GM18520 (cell line): ENCODE measurements around the gene HMG20A.

Experiments used
- ATAC-seq: cut with Tn5 transposase; IDR thresholded peaks from one replicate; pipeline ENCODE4 v1.9.1; 2021; ENCODE audit not compliant: unreplicated experiment

The HMG20A gene

DNA sequence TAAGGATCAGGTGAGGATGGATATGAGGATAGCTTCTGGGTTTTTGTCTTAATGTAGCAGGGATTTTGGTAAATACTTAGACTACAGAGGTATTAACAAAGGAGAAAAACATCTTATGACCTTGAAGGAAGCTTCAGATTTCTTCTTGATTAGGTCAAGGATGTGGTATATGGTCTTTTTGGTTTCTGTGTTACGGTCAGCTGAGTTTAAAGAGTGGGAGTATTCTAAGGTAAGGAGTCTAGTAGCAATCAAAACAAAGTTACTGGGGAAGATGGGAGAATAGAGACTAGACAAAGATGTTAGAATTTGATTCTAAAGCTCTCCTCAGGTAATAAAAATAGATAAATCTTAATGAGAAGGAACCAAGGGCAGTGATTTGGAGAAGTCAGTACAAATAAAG lies 6.2 kb downstream of the HMG20A start:
- no peak for ATAC-seq

GRCh38 chr15:77430213-77430612 lies 9.5 kb downstream of the HMG20A start:
- ATAC-seq: no peak

DNA sequence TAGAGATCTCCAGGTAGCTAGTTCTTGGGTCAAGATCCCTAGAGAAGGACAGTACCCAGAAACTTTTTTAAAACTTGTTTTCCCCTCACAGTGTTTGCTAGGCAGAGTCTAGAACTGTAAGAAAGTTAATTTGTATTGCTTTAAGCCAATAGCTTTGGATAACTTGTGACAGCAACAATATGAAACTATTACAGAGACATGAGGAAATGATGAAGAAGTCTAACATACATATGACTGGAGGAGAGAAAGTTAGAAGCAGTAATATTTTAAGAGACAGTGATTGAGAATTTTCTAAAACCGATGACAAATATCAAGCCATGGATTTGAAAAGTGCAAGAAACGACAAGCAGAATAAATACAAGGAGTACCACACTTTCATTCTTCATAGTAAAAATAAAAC lies 10.0 kb downstream of the HMG20A start:
- ATAC-seq: no peak

GRCh38 chr15:77436822-77437221 lies 16.1 kb downstream of the HMG20A start:
- ATAC-seq: no peak

- ATAC-seq: no peak
Observed at GRCh38 chr15:77437264-77437663, 16.6 kb downstream of the HMG20A start.

- ATAC-seq: peak; percentile 89
Observed at GRCh38 chr15:77440378-77440999, 19.8 kb downstream of the HMG20A start.

- no peak for ATAC-seq
Observed at GRCh38 chr15:77446840-77447390, 26.2 kb downstream of the HMG20A start.

DNA sequence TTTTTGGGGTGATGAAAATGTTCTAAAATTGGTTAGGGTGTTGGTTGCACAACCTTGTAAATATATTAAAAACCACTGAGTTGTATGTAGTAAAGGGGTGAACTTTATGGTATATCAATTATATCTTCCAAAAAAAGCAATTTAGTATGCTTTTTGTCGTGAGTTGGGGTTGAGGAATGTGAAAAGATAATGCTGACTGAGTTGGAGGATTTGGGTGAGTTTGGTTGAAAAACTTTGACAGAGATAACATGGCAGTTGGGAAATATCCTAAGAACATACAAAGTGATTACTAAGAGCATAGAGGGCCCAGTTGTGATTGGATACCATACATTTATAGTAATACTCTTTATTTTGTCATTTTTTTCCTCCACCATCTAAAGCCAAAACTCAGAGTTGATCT lies 33.6 kb downstream of the HMG20A start:
- ATAC-seq: no peak

GRCh38 chr15:77454951-77455350 lies 34.3 kb downstream of the HMG20A start:
- no peak for ATAC-seq

DNA sequence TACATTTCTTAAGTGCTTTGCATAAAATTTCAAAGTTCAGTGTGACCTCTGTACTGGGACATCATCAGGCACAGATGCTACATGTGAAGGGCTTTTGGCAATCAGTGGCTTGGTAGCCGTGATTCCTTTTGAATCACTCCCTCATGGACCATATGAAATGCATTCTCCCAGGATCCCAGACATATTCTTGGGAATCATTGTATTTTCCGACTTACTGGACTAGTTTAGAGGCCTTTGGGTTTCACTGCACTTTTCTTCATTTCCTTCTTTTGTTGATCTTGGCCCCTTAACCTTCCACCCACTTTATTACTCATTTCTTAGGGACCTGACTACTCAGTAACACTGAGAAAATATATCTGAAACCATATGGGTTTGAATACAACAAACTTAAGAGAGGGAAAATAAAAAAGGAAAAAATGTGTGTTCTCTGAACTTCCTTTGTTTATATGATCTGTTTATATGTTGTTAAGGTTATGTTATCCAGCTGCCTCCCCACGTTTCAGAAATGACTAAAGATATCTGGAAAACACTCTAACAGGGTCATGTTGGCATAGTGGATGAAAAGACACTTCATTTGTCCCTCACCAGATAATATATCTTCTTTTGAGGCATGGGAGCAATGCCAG lies 35.1 kb downstream of the HMG20A start:
- ATAC-seq: no peak

- ATAC-seq: no peak
Observed at GRCh38 chr15:77456746-77457145, 36.1 kb downstream of the HMG20A start.

- no peak for ATAC-seq
Observed at GRCh38 chr15:77457191-77457904, 36.7 kb downstream of the HMG20A start.

DNA sequence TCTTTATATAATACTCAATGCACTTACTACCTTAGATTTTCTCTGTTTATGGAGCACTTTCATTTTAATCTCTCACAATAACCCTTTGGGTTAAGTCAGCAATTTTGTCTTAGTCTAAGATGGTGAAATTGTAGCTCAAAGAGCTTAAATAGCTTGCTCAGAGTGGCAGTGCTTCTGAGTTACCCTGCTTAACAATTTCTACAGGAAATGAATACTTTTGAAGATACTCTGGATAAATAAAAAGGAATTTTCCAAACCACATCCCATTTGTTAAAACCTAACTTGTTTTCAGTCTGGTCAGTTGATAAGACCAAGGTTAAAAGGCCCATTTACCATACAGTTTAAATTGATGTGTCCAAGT lies 37.2 kb downstream of the HMG20A start:
- ATAC-seq: no peak

DNA sequence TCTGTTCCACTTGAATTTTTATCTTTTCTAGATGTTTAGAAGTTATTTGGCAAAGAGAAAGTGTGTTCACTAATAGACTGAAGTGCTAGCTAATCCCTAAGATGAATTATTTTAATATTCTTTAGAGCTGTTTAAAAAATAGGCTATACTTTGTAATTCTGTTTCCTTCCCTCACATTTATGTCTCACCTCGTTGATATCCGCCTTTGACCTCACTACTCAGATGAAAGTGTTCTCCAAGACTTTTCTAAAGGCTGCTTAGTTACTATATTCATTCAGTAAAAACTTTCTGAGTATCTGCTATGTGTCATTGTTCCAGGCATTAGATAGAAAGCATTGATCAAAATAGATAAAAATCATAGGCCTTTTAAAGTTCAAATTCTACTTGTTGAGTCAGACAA lies 38.3 kb downstream of the HMG20A start:
- ATAC-seq: no peak

- ATAC-seq: no peak
Observed at GRCh38 chr15:77461486-77461885, 40.8 kb downstream of the HMG20A start.

DNA sequence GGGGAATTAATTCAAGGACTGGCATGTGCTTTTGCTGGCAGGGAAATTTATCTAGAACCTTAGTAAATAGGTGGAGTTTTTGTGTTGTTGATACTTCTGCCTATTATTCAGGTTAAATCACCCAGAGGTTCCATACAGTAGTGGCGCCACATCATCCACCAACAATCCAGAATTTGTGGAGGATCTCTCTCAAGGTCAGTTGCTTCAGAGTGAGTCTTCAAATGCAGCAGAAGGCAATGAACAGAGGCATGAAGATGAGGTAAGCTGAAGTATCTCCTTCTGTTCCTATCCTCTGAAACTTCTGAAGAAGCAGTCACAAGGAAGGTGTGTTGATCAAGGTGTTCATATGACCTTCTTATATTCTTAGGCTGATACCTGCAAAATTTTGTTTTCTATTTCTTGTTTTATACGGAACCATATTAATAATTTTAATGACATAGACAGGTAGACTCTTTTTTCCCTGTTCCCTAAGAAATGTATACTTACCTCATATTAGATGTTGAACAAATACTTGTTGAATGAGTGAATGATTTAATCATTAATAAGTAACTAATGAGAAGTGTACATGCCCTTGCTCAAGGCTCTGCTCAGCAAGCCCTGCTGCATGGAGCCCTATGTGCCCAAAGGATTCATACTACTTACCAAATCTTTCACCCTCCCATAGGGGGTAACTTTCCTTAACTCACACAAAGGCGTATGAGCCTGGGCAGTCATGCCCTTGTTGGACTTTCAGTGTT lies 43.6 kb downstream of the HMG20A start:
- ATAC-seq: no peak

DNA sequence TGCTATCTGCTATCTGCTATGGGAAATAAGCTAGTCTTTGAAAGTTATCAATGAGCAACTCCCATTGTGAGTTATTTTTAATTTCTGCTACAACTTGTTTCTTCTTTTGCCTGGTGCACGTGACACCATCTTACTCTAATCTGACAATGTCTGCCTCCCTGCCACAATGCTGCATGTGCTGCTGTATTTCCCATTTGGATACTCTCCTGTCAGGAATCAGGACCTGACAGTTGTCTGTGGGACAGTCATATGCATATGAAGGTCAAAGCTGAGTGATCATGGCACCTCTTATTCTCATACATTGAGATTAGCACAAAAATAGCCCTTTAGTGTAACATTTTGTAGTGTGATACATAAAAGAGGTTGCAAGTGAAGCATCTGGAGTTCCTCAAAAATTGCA lies 45.8 kb downstream of the HMG20A start:
- ATAC-seq: no peak

DNA sequence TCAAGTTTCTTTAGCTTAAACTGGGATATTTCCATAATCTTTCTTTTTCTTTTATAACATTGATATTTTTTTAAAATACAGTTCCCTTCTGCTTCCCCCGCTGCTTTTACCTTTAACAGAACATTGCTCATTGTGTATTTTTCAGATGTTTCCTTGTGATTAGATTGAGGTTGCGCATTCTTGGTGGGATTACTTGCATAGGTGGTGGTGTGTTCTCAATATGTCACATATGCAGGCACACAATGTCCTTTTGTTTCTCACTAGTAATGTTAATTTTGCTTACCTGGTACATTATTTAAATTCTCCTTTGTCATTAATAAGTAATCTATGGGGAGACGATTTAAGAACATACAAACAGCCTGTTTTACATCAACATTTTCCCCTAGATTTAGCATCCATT lies 48.2 kb downstream of the HMG20A start:
- ATAC-seq: no peak

GRCh38 chr15:77470235-77470634 lies 49.5 kb downstream of the HMG20A start:
- no peak for ATAC-seq

DNA sequence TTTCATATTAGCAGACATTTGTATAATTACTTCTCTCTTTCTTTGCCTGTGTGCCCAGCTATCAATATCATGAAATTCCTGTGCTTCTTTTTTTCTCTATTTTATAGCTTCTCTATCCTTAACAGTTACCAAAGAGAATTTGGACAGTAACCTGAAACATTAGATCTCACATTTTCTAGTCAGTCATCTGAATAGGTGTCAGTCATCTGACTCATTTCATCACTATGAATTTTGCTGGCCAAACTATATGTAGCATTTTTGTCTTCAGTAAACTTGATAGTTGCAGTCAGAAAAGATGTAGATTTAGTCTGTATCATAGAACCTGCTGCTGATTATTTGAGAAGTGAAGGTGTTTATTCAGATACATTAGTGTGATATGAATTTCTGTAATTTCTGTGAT lies 52.6 kb downstream of the HMG20A start:
- no peak for ATAC-seq

GRCh38 chr15:77474310-77474988 lies 53.8 kb downstream of the HMG20A start:
- ATAC-seq: no peak
